GM10248 (cell line): ENCODE data around the gene MAN2B2.

Experiments
- CTCF ChIA-PET: fragments of 300-600 bp; sonication (Branson Sonifier 250); formaldehyde crosslinking; extraction: SDS; loops from one replicate; lab custom pipeline; 2021; ENCODE audit warnings: antibody characterized with exemption; lab: Yijun Ruan, JAX
- POLR2A ChIA-PET: fragments of 350-650 bp; sonication (Branson Sonifier 250); formaldehyde crosslinking; extraction: SDS; loops from one replicate; lab custom pipeline; 2020; ENCODE audit warnings: antibody characterized with exemption; lab: Yijun Ruan, JAX
- DNase-seq: peaks from one replicate; pipeline ENCODE4 v3.0.0; 2012; ENCODE audit errors: extremely low spot score
- CTCF ChIP-seq: IDR thresholded peaks from 2 replicates; pipeline ENCODE4 v1.5.1; 2012; ENCODE audit warnings: mild to moderate bottlenecking, low read depth; ENCODE audit errors: extremely low read depth, missing control alignments, control extremely low read depth

MAN2B2 gene

GRCh38 chr4:6535329-6535692 lies 39.7 kb upstream of the MAN2B2 start:
- CTCF ChIA-PET: no interaction called here
- POLR2A ChIA-PET: no interaction called here
- no peak for DNase-seq
- no peak for TF ChIP-seq CTCF

GRCh38 chr4:6535706-6536105 lies 39.3 kb upstream of the MAN2B2 start:
- ChIA-PET CTCF (no interaction called here), POLR2A (no interaction called here)
- no peak for TF ChIP-seq CTCF
- DNase-seq: no peak

- TF ChIP-seq CTCF: no peak
- CTCF ChIA-PET: no interaction called here
- no peak for DNase-seq
- POLR2A ChIA-PET: no interaction called here
These were observed 36.9 kb upstream of the MAN2B2 start for GRCh38 chr4:6538111-6538510.

GRCh38 chr4:6538575-6538974 lies 36.4 kb upstream of the MAN2B2 start:
- ChIA-PET POLR2A (no interaction called here), CTCF (no interaction called here)
- DNase-seq: no peak
- no peak for TF ChIP-seq CTCF

GRCh38 chr4:6539009-6539764 lies 35.8 kb upstream of the MAN2B2 start:
- TF ChIP-seq CTCF: no peak
- ChIA-PET CTCF (no interaction called here), POLR2A (no interaction called here)
- DNase-seq: no peak

DNA sequence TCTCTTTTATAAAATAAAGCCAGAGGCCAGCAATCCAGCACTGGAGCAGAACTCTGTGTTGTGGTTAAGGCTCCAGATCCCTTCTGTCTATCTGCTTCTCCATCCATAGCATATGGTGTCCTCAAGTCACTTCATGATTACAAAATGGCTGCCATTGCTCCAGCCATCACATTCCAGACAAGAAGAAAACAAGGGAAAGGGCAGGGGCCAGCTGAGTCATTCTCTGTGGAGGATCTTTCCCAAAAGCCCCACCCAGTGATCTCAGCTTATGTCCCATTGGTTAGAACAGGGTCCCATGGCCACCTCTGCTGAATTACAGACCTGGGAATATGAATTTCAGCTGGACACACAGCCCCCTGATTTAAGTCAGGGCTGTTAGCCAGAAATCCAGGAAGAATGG lies 34.1 kb upstream of the MAN2B2 start:
- no peak for TF ChIP-seq CTCF

DNA sequence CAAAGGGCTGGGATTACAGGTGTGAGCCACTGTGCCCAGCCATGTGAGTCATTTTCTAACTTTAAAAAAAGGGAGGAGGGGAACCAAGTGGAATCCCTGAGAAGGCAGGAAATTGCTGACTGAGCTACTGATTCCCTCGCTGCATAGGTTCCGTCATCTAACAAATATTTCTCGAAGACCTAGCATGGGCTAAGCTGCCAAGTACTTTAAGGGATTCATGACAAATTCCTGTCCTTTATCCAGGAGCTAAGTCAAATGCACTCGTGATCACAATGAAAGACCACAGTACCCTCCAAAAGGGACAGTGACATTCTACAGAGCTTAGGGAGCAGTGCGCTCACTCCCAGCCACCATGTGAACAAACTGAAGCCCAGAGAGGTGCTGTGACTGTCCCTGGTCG lies 33.2 kb upstream of the MAN2B2 start:
- no peak for TF ChIP-seq CTCF
- no peak for DNase-seq
- CTCF ChIA-PET: interaction anchor here (1.1 to 1.4 kb wide), 2 partner anchors 10 to 21 kb away, joined by 3 to 4 read pairs; no protein-coding TSS in a partner anchor
- POLR2A ChIA-PET: no interaction called here

More for the DNA sequence above, 34.1 kb upstream of the MAN2B2 start:
- ChIA-PET CTCF (interaction anchor here (1.4 kb wide), 1 partner anchor 11 kb away, joined by 3 read pairs; no protein-coding TSS in a partner anchor), POLR2A (no interaction called here)
- no peak for DNase-seq
